ENCODE data around the gene ELSPBP1.
A peak's percentile ranks its signal among the peaks of the same experiment; 100 is the strongest.
"Not testable (repeated sequence)": the region's sequence is repeated elsewhere in the genome, so short reads cannot be mapped to it uniquely, and the experiment has no call there.

ELSPBP1 gene

GRCh38 chr19:47994209-47994802, at the start of gene ELSPBP1:
Gene ELSPBP1 (plus strand): TSS chr19:47994632. CDS start chr19:48008668, 14,036 bp downstream.
- TF ChIP-seq EZH2phosphoT487 (IDR thresholded peaks at IDR 0.05; ENCODE audit: borderline replicate concordance, low read length) (no peak), CTCF (IDR thresholded peaks at IDR 0.05; ENCODE audit: low read depth, low read length, poor library complexity, severe bottlenecking) (no peak)
- Histone ChIP-seq H4K20me1 (ENCODE audit: control insufficient read depth, insufficient read depth, low read depth, low read length) (no peaks in the 10 kb centered on the region), H3K36me3 (ENCODE audit: control insufficient read depth, low read length) (no peaks in the 10 kb centered on the region), H3K4me3 (ENCODE audit: low read length) (no peak within 1 kb of the TSS), H3K27me3 (ENCODE audit: control insufficient read depth, low read length) (0 out of 2 replicates have a peak, but pooled peaks cover 3% of the 10 kb centered on the region), H3K4me1 (ENCODE audit: control insufficient read depth, low read length) (no peaks in the 10 kb centered on the region), H3K9me3 (ENCODE audit: control insufficient read depth, insufficient read depth, low read length) (no peaks in the 10 kb centered on the region), H3K4me2 (ENCODE audit: low read length) (no peak within 1 kb of the TSS), H3K9me2 (replicated peaks; ENCODE audit: control insufficient read depth, low read length) (no peaks in the 10 kb centered on the region), H3F3A (ENCODE audit: control insufficient read depth, insufficient read depth) (no peaks in the 10 kb centered on the region), H3K27ac (ENCODE audit: low read depth, low read length) (no peak within 1 kb of the TSS), H3K79me2 (ENCODE audit: control insufficient read depth, low read length) (no peaks in the 10 kb centered on the region)

DNA sequence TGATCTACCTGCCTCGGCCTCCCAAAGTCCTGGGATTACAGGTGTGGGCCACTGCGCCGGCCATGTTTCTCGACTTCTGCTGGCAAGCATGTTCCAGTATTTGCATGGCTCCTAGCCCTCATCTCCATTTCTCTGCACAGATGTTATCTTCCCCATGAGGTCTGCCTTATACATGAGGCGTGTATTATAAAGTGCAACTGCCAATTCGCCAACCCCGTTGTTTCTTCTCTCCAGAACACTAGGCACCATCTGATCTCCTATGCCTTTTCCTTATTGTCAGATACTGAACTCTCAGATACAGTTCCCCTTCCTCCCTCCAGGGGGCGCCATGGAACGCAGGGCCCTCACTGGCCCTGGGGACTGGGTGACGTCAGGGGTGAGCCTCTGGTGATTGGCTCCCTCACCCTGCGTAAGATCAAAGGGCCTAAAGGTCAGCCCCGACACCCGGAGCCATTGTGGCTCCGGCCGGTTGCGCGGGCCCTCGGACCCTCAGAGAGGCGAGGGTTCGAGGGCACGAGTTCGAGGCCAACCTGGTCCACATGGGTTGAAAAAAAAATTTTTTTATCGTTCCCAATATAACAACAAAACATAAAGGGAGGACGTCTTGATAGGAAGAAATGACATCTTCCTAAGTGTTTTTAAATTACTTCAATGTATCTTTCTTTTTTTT, 44.4 kb upstream of the ELSPBP1 start:
- H3K4me1 ChIP-seq (ENCODE audit: control insufficient read depth, low read length); H3K4me3 ChIP-seq (ENCODE audit: low read length); H3K27ac ChIP-seq (ENCODE audit: low read depth, low read length); H3K36me3 ChIP-seq (ENCODE audit: control insufficient read depth, low read length); H3K9me3 ChIP-seq (ENCODE audit: control insufficient read depth, insufficient read depth, low read length); H3K79me2 ChIP-seq (ENCODE audit: control insufficient read depth, low read length); H3K9me2 ChIP-seq (replicated peaks; ENCODE audit: control insufficient read depth, low read length); H3K4me2 ChIP-seq (ENCODE audit: low read length); H4K20me1 ChIP-seq (ENCODE audit: control insufficient read depth, insufficient read depth, low read depth, low read length); H3F3A ChIP-seq (ENCODE audit: control insufficient read depth, insufficient read depth); H3K27me3 ChIP-seq (ENCODE audit: control insufficient read depth, low read length): not testable (repeated sequence)
- TF ChIP-seq CTCF (IDR thresholded peaks at IDR 0.05; ENCODE audit: low read depth, low read length, poor library complexity, severe bottlenecking) = peak; percentile 34

DNA sequence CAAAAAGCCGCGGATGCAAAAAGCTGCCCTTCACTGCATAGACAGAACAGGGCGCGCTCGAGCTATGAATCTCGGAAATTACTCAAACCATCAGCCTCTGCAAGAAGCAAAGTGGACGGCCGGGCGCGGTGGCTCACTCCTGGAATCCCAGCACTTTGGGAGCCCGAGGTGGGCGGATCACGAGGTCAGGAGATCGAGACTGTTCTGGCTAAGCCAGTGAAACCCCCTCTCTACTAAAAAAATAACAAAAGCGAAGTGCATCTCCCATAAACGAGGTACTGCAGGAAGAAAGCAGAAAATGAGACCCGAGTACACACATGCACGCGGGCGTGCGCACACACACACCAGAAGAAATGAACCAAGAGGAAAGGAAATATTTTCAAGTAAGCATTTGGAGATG, 42.3 kb upstream of the ELSPBP1 start:
- not testable (repeated sequence) for H4K20me1 ChIP-seq (ENCODE audit: control insufficient read depth, insufficient read depth, low read depth, low read length); H3K9me3 ChIP-seq (ENCODE audit: control insufficient read depth, insufficient read depth, low read length); H3K27me3 ChIP-seq (ENCODE audit: control insufficient read depth, low read length); H3F3A ChIP-seq (ENCODE audit: control insufficient read depth, insufficient read depth); H3K4me3 ChIP-seq (ENCODE audit: low read length); H3K4me1 ChIP-seq (ENCODE audit: control insufficient read depth, low read length); H3K79me2 ChIP-seq (ENCODE audit: control insufficient read depth, low read length); H3K36me3 ChIP-seq (ENCODE audit: control insufficient read depth, low read length); H3K27ac ChIP-seq (ENCODE audit: low read depth, low read length); H3K4me2 ChIP-seq (ENCODE audit: low read length); H3K9me2 ChIP-seq (replicated peaks; ENCODE audit: control insufficient read depth, low read length)

DNA sequence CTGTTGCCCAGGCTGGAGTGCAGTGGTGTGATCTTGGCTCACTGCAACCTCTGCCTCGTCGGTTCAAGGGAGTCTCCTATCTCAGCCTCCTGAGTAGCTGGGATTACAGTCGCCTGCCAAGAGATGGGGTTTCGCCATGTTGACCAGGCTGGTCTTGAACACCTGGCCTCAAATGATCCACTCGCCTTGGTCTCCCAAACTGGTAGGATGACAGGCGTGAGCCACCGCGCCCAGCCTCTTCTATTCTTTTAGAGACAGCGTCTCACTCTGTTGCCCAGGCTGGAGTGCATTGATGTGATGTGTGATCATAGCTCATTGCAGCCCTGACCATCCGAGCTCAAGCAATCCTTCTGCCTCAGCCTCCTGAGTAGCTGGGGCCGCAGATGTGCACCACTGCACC, 38.5 kb upstream of the ELSPBP1 start:
- not testable (repeated sequence) for H3K4me1 ChIP-seq (ENCODE audit: control insufficient read depth, low read length); H3K4me2 ChIP-seq (ENCODE audit: low read length); H3K9me2 ChIP-seq (replicated peaks; ENCODE audit: control insufficient read depth, low read length); H3K27me3 ChIP-seq (ENCODE audit: control insufficient read depth, low read length); H3K9me3 ChIP-seq (ENCODE audit: control insufficient read depth, insufficient read depth, low read length); H3K36me3 ChIP-seq (ENCODE audit: control insufficient read depth, low read length); H3K79me2 ChIP-seq (ENCODE audit: control insufficient read depth, low read length); H4K20me1 ChIP-seq (ENCODE audit: control insufficient read depth, insufficient read depth, low read depth, low read length); H3K27ac ChIP-seq (ENCODE audit: low read depth, low read length); H3F3A ChIP-seq (ENCODE audit: control insufficient read depth, insufficient read depth); H3K4me3 ChIP-seq (ENCODE audit: low read length)

All from DOHH2 (cell line).